Hepatocyte (in vitro differentiated cells): ENCODE data around the gene OR6B3.

Experiments
- CTCF ChIP-seq: fragments of 200-600 bp; sonication (generic); IDR thresholded peaks from 2 replicates; pipeline ENCODE4 v1.5.1; 2016; ENCODE audit warnings: antibody characterized with exemption, mild to moderate bottlenecking; ENCODE audit not compliant: poor library complexity
- EZH2 ChIP-seq: fragments of 200-600 bp; sonication (generic); IDR thresholded peaks from 2 replicates; pipeline ENCODE4 v1.6.1; 2016; ENCODE audit warnings: antibody characterized with exemption, mild to moderate bottlenecking, borderline replicate concordance
- EZH2phosphoT487 ChIP-seq: fragments of 200-600 bp; sonication (generic); IDR thresholded peaks from one replicate; pipeline ENCODE4 v1.6.1; 2018; ENCODE audit warnings: antibody characterized with exemption, mild to moderate bottlenecking, low read depth, moderate library complexity; ENCODE audit not compliant: unreplicated experiment, severe bottlenecking

- no peak for TF ChIP-seq CTCF
- no peak for TF ChIP-seq EZH2phosphoT487
- no peak for TF ChIP-seq EZH2
Observed at GRCh38 chr2:240095556-240096523, 42.5 kb upstream of the OR6B3 start.
